HCT116 (cell line): Measurements from ENCODE around the gene ARMC2. TPM values are rescaled to one million over a fixed set of nuclear protein-coding genes. Genes with fewer than 3 reads are reported as not detected.

ENCODE experiments used
- ATAC-seq: fragments of 200-7000 bp; cut with Tn5 transposase; 2 replicates; pipeline ENCODE4 v1.9.1; 2020; ENCODE audit warnings: mild to moderate bottlenecking, moderate library complexity
- BruUV-seq: library from RNA; stranded (reverse); fragments of 400-500 nt; replicated peaks from 2 replicates; lab custom pipeline; 2021; lab: Mats Ljungman, UMichigan
- CTCF ChIA-PET: fragments of 300-600 bp; sonication (Branson Sonifier 250); formaldehyde crosslinking; loops from one replicate; lab custom pipeline; 2021; ENCODE audit warnings: antibody characterized with exemption; lab: Charles Lee
- POLR2A ChIA-PET: fragments of 300-600, 350-600 bp; sonication (Branson Sonifier 250); formaldehyde crosslinking; loops from one replicate; lab custom pipeline; 2021; ENCODE audit warnings: antibody characterized with exemption; lab: Charles Lee
- RAD21 ChIA-PET, 2 experiments: fragments of 300-600 bp; sonication (Branson Sonifier 250); formaldehyde crosslinking; loops; one replicate each; lab custom pipeline; 2023; ENCODE audit warnings: low total read pairs in 2 of 2; ENCODE audit not compliant: uncharacterized antibody in 2 of 2, unreplicated experiment in 2 of 2, low non-redundant PET in 1 of 2; lab: Charles Lee
- DNase-seq: peaks from one replicate; pipeline ENCODE4 v3.0.0-alpha.2; 2010; ENCODE audit warnings: low read depth, low spot score
- H2AFZ ChIP-seq: fragments of 200-600 bp; shearing (Covaris generic), sonication (generic); 2 replicates; pipeline ENCODE4 v1.6.1; 2017; ENCODE audit warnings: low read depth, mixed run types, mixed read lengths, antibody characterized with exemption, low read length; ENCODE audit not compliant: poor library complexity, severe bottlenecking
- H3K27ac ChIP-seq: 2 replicates; pipeline ENCODE4 v1.5.1; 2012; ENCODE audit warnings: low read depth, low read length
- H3K27me3 ChIP-seq: fragments of 200-600 bp; sonication (generic); 2 replicates; pipeline ENCODE4 v1.6.1; 2016; ENCODE audit warnings: mixed run types, low read length, mixed read lengths; ENCODE audit not compliant: insufficient read depth
- H3K36me3 ChIP-seq, 2 experiments: fragments of 200-500 bp in 1 of 2; fragments of 200-600 bp in 1 of 2; sonication (Bioruptor generic) in 1 of 2; sonication (generic) in 1 of 2; 2 replicates each; pipeline versions ENCODE4 v1.5.1 to v1.6.1; 2014 to 2016; ENCODE audit warnings: low read length in 2 of 2, inconsistent platforms in 1 of 2, mixed read lengths in 1 of 2, mixed run types in 1 of 2; ENCODE audit not compliant: insufficient read depth in 2 of 2, control insufficient read depth in 1 of 2
- H3K4me1 ChIP-seq, 2 experiments: fragments of 200-600 bp in 1 of 2; sonication (generic) in 1 of 2; 2 replicates each; pipeline versions ENCODE4 v1.5.1 to v1.6.1; 2012 to 2017; ENCODE audit warnings: low read length in 2 of 2, inconsistent platforms in 1 of 2, mild to moderate bottlenecking in 1 of 2, mixed read lengths in 1 of 2, mixed run types in 1 of 2, moderate library complexity in 1 of 2; ENCODE audit not compliant: insufficient read depth in 2 of 2, control insufficient read depth in 1 of 2
- H3K4me2 ChIP-seq: fragments of 200-600 bp; sonication (generic); 2 replicates; pipeline ENCODE4 v1.6.1; 2017; ENCODE audit warnings: mixed run types, low read length, mixed read lengths
- H3K4me3 ChIP-seq, 2 experiments: fragments of 200-600 bp in 1 of 2; sonication (generic) in 1 of 2; replicated peaks in 1 of 2; 2 replicates each; pipeline ENCODE4 v1.5.1; 2011 to 2016; ENCODE audit warnings: low read length in 2 of 2, control low read depth in 1 of 2, low read depth in 1 of 2, mild to moderate bottlenecking in 1 of 2, mixed read lengths in 1 of 2, mixed run types in 1 of 2
- H3K79me2 ChIP-seq: fragments of 200-600 bp; sonication (generic); 2 replicates; pipeline ENCODE4 v1.6.1; 2017; ENCODE audit warnings: mild to moderate bottlenecking, mixed run types, low read length, moderate library complexity, mixed read lengths; ENCODE audit not compliant: insufficient read depth
- H3K9ac ChIP-seq: fragments of 200-600 bp; sonication (generic); 2 replicates; pipeline ENCODE4 v1.6.1; 2016; ENCODE audit warnings: low read length, mixed read lengths
- H3K9me2 ChIP-seq: fragments of 200-600 bp; sonication (generic), shearing (Covaris generic); 2 replicates; pipeline ENCODE4 v1.6.1; 2017; ENCODE audit warnings: mixed run types, mild to moderate bottlenecking, moderate library complexity; ENCODE audit not compliant: insufficient read depth
- H3K9me3 ChIP-seq, 2 experiments: fragments of 200-500 bp in 1 of 2; fragments of 200-600 bp in 1 of 2; sonication (Bioruptor generic) in 1 of 2; sonication (generic) in 1 of 2; 2 replicates each; pipeline ENCODE4 v1.6.1; 2014 to 2017; ENCODE audit warnings: low read length in 2 of 2, mixed read lengths in 2 of 2, inconsistent platforms in 1 of 2, low read depth in 1 of 2, mild to moderate bottlenecking in 1 of 2, mixed run types in 1 of 2, moderate library complexity in 1 of 2; ENCODE audit not compliant: control insufficient read depth in 1 of 2, insufficient read depth in 1 of 2
- H4K20me1 ChIP-seq: fragments of 200-600 bp; sonication (generic), shearing (Covaris generic); 2 replicates; pipeline ENCODE4 v1.6.1; 2017; ENCODE audit warnings: mixed run types, mild to moderate bottlenecking, moderate library complexity; ENCODE audit not compliant: insufficient read depth
- ATF3 ChIP-seq: IDR thresholded peaks from 2 replicates; pipeline ENCODE4 v1.6.1; 2012
- CEBPB ChIP-seq: IDR thresholded peaks from 2 replicates; pipeline ENCODE4 v1.6.1; 2012; ENCODE audit warnings: low read depth
- CTCF ChIP-seq, 3 experiments: fragments of 200-600 bp in 1 of 3; sonication (generic) in 1 of 3; IDR thresholded peaks in 2 of 3; conservative IDR thresholded peaks in 1 of 3; 2 replicates each; pipeline ENCODE4 v1.5.1; 2012 to 2017; ENCODE audit warnings: low read depth in 2 of 3, low read length in 2 of 3, antibody characterized with exemption in 1 of 3, borderline replicate concordance in 1 of 3, control low read depth in 1 of 3, mild to moderate bottlenecking in 1 of 3, mixed read lengths in 1 of 3, mixed run types in 1 of 3, moderate library complexity in 1 of 3; ENCODE audit not compliant: insufficient read depth in 1 of 3
- EGR1 ChIP-seq: IDR thresholded peaks from 2 replicates; pipeline ENCODE4 v1.6.1; 2012; ENCODE audit warnings: low read depth
- ELF1 ChIP-seq: IDR thresholded peaks from 2 replicates; pipeline ENCODE4 v1.6.1; 2012; ENCODE audit warnings: low read depth, borderline replicate concordance
- EZH2 ChIP-seq: fragments of 200-600 bp; sonication (generic); IDR thresholded peaks from 2 replicates; pipeline ENCODE4 v1.6.1; 2017; ENCODE audit warnings: antibody characterized with exemption, mixed run types
- EZH2phosphoT487 ChIP-seq: fragments of 200-600 bp; IDR thresholded peaks from 2 replicates; pipeline ENCODE4 v1.6.1; 2018; ENCODE audit warnings: antibody characterized with exemption, borderline replicate concordance
- JUND ChIP-seq: IDR thresholded peaks from 2 replicates; pipeline ENCODE4 v1.6.1; 2012
- MAX ChIP-seq: IDR thresholded peaks from 2 replicates; pipeline ENCODE4 v1.6.1; 2012
- POLR2A ChIP-seq: IDR thresholded peaks from 2 replicates; pipeline ENCODE4 v1.7.0; 2011; ENCODE audit warnings: borderline replicate concordance; ENCODE audit not compliant: insufficient read depth, insufficient read length; ENCODE audit errors: extremely low read depth
- RAD21 ChIP-seq: IDR thresholded peaks from 2 replicates; pipeline ENCODE4 v1.6.1; 2012; ENCODE audit warnings: low read depth, mild to moderate bottlenecking
- REST ChIP-seq: IDR thresholded peaks from 2 replicates; pipeline ENCODE4 v1.6.1; 2012; ENCODE audit warnings: low read depth
- SP1 ChIP-seq: IDR thresholded peaks from 2 replicates; pipeline ENCODE4 v1.6.1; 2012; ENCODE audit warnings: low read depth
- SRF ChIP-seq: IDR thresholded peaks from 2 replicates; pipeline ENCODE4 v1.6.1; 2012; ENCODE audit warnings: low read depth
- ZBTB33 ChIP-seq: IDR thresholded peaks from 2 replicates; pipeline ENCODE4 v1.6.1; 2011; ENCODE audit warnings: mild to moderate bottlenecking, low read length, moderate library complexity; ENCODE audit not compliant: insufficient replicate concordance; ENCODE audit errors: extremely low read depth
- ZFX ChIP-seq: fragments of 450-650 bp; IDR thresholded peaks from 2 replicates; pipeline ENCODE4 v1.6.1; 2017
- ZNF274 ChIP-seq: fragments of 200-500 bp; sonication (Bioruptor generic); IDR thresholded peaks from 2 replicates; pipeline ENCODE4 v1.6.1; 2014; ENCODE audit warnings: mild to moderate bottlenecking, low read depth, low read length, inconsistent platforms
- intact Hi-C: fragments of 100-400 bp; cut with micrococcal nuclease; formaldehyde crosslinking; loops from 2 replicates; pipeline ENCODE4 v1.10.0; 2022
- total RNA-seq: library from RNA; stranded (reverse); gene quantifications from one replicate; pipeline ENCODE4 v1.2.1, GENCODE V29; 2021; ENCODE audit not compliant: unreplicated experiment

The ARMC2 gene
- total RNA-seq, 1 experiment from 2014 or later = 3.6 TPM

GRCh38 chr6:108807928-108808327 lies 40.3 kb upstream of the ARMC2 start:
- H3K9ac ChIP-seq = no peak overlapping the region
- no peaks in the 10 kb centered on the region for H3K9me3 ChIP-seq
- intact Hi-C loops = no loop called here
- CTCF ChIA-PET = no interaction called here
- H3K4me1 ChIP-seq = no peaks in the 10 kb centered on the region
- no peak overlapping the region for H3K4me2 ChIP-seq
- TF ChIP-seq ZFX = no peak
- TF ChIP-seq ATF3 = no peak
- no peak for TF ChIP-seq ZBTB33
- no peak for TF ChIP-seq ELF1
- TF ChIP-seq ZNF274 = no peak
- no peak for TF ChIP-seq RAD21
- TF ChIP-seq CEBPB = no peak
- no peak for TF ChIP-seq POLR2A
- no peak for TF ChIP-seq CTCF (IDR thresholded peaks at IDR 0.05 in 2 of 3, conservative IDR thresholded peaks at IDR 0.05 in 1 of 3; ENCODE audit: borderline replicate concordance in 1 of 3, insufficient read depth in 1 of 3, low read depth in 2 of 3, low read length in 2 of 3)
- TF ChIP-seq REST = no peak
- no peak for TF ChIP-seq JUND
- no peak for TF ChIP-seq EGR1
- no peak for TF ChIP-seq SRF
- TF ChIP-seq EZH2 = no peak
- no peak for TF ChIP-seq MAX
- TF ChIP-seq SP1 = no peak
- TF ChIP-seq EZH2phosphoT487 = no peak
- TF ChIP-seq, all 23 proteins: peak for 0
- RAD21 ChIA-PET = no interaction called here
- H3K27me3 ChIP-seq = no peaks in the 10 kb centered on the region
- no peak overlapping the region for H3K27ac ChIP-seq
- no peaks in the 10 kb centered on the region for H4K20me1 ChIP-seq
- no peaks in the 10 kb centered on the region for H3K79me2 ChIP-seq
- POLR2A ChIA-PET = no interaction called here
- ATAC-seq = no peak
- no peaks in the 10 kb centered on the region for H3K36me3 ChIP-seq
- no peaks in the 10 kb centered on the region for H3K9me2 ChIP-seq
- H2AFZ ChIP-seq = no peak overlapping the region
- DNase-seq = no peak
- no TSS peak for BruUV-seq
- H3K4me3 ChIP-seq = no peak overlapping the region
